Right hindlimb (tissue), 1 donor: ENCODE measurements around the gene DYRK2.

ENCODE experiments used
- DNase-seq: peaks from one replicate; pipeline ENCODE4 v3.0.0-alpha.2; 2018

DYRK2 gene

DNA sequence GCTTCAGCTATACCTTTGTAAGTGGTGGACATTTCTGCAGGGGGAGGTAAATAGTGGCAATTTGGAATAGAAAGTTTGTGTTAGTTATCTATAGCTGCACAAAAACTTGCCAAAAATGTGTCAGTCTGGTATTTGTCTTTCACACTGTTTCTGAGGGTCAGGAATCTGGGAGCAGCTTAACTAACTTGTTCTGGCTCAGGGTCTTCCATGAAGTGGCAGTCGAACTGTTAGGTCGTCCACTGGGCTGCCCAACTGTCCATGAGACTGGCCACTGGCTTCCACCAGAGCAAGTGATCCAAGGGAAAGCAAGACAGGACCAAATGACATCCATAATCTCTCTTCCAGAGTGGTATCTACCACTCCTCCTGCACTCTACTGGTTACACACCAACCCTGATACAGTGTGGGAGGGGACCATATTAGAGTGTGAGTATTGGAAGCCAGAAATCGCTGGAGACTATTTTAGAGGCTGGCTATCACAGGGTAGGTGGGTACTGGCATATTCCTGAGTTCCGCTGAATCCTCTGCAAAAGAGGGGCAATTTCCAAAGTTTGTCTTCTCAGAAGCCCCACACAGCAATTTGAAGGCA is 60.9 kb downstream of the DYRK2 start:
- no peak for DNase-seq

DNA sequence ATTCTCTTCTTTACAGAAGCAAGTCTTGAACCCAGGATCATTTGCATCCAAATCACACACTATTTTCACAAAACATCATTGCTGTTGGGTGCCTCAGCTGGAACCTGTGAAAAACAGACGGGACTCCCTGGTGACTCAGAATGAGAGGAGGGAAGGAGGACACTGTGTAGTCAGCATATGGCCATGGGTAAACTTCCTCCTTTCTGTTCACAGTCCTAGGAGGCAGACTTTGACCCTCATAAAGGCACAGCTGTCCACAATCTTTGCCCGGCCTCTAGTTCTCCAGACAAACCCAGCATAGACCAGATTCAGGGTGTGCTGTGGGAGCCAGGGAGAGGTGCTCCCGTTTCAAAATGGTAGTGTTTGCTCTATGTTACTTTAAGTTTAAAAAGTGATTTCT is 62.0 kb downstream of the DYRK2 start:
- DNase-seq: no peak

DNA sequence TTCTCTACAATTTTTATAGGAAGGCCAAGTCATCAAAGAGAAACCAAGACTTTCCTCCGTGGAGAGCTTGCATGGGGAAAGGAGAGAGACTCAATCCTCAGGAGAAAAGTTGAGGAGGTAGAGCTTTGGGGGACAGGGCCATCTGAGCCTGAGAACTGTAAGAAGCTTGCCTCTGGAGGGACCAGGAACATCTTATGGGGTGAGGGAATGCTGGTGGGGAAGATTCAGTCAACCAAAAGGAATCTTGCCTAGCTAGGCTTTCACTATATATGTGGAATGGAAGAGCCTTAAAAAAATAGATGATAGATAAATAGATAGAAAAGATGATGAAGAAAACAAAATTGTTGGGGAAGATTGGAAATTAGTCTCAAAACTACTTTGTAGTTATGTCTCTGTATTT is 63.5 kb downstream of the DYRK2 start:
- DNase-seq: no peak

DNA sequence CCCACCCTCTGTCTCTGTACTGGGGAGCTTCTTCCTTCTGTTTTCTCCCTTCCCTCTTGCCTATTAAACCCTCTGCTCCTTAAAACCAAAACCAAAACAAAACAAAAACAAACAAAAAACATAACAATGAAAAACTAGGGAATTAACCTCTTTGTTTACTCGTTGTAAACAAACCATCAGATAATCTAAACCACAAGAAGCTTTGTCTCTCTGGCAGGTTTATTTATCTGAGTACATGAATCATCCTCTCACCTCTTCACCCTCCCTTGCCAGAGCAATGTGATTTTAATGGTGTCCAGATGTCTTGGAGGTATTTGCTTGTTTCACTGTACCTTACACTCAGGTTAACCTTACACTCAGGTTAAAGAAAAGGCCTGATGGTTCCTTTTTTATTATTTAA is 66.1 kb downstream of the DYRK2 start:
- no peak for DNase-seq
